ENCODE measurements around the gene CDK18.
A peak's percentile ranks its signal among the peaks of the same experiment; 100 is the strongest.
"Not testable (repeated sequence)": the region's sequence is repeated elsewhere in the genome, so short reads cannot be mapped to it uniquely, and the experiment has no call there.

CDK18 gene

DNA sequence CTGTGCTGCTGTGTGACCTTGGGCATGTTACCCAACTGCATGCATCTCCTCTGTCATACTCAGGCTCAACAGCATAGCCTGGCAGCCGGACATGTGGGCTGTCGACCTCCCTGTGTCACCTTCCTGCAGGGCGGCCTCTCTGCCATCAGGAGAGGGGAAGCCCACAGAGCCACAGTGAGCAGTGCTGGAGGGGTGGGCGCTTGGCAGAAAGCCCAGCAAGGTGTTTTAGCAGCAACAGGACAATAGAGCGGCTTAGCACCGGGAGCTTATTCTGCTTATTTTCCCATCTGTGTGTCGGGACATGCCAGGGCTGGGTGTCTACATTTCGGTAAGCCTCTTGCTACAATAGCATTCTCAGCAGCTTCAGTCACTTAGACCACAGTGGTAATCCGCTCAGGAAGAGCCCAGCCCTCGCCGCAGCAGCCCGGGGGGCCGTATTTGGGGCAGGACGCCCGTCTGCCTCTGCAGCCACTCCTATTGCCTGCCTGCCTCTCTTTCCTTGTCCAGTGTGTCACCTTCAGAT is 22.8 kb upstream of the CDK18 start:
- DNase-seq = no peak

DNA sequence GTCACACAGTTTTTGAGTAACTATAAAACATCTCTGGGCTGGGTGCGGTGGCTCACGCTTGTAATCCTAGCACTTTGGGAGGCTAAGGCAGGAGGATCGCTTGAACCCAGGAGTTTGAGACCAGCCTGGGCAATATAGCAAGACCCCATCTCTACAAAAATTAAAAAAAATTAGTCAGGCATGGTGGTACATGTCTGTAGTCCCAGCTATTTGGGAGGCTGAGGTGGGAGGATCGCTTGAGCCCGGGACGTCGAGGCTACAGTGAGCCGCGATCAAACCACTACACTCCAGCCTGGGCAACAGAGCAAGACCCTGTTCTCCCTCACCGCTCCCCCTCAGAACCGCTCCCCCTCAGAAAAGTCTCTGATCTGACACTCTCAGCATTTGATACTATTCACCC is 21.9 kb upstream of the CDK18 start:
- not testable (repeated sequence) for DNase-seq

DNA sequence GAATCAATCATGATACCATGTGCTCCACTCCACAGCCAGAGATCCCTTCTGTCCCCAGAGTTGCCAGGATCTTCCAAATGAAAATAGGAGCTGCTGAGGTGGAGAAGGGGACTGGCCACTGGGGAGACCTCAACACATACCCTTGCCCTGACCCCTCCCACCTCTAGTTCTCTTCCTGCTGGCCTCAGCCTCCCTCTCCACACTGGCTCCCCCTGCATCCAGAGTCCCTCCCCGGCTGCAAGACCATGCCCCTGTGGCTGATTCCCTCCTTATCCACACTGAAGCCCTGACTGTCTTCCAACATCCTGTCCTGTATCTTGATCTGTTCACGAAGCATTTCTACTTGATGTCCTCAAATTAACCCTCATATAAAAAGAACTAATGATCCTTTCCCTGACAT is 21.1 kb upstream of the CDK18 start:
- DNase-seq = no peak

- DNase-seq = peak; percentile 61
These were observed 19.2 kb upstream of the CDK18 start for GRCh38 chr1:205484985-205485967.

DNA sequence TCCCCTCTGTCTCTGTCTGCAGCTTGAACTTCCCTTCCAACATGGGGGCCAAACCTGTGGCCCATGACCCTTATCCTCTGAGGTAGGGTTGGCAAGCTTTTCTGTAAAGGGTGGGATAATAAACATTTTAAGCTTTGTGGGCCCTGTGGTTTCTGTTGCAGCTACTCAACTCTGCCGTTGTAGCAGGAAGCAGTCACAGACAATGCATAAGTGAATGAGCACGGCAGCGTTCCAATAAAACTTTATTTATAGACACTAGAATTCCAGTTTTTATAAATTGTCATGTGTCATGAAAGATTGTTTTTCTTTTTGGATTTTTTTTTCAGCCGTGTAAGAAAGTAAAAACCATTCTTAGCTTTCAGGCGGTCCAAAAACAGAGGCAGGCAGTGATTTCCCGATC is 18.2 kb upstream of the CDK18 start:
- no peak for DNase-seq

DNA sequence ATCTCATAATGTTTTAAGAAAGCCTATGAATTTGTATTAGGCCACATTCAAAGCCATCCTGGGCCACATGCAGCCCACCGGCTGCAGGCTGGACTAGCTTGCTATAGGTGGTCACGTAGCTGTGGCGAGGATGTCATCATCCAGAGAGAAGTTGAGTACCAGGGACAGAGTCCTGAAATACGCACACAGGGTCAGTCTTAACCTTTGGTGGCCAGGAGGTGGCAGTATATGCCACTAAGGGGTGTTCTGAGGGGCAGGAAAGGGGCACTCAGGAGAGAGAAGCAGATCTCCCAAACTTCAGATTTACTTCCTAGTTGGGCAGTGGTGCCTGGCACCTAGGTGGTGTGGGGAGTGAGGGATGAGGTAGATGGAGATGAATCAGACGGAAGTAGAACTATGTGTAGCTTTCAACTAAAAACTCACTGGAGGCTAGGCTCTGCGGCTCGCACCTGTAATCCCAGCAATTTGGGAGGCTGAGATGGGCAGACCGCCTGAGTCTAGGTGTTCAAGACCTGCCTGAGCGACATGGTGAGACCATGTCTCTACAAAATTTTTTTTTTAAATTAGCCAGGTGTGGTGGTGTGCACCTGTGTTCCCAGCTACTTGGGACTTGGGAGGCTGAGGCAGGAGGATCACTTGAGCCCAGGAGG is 16.3 kb upstream of the CDK18 start:
- DNase-seq = peak; percentile 45

- no peak for DNase-seq
These were observed 12.7 kb upstream of the CDK18 start for GRCh38 chr1:205491794-205492193.

- DNase-seq = peak; percentile 18
These were observed 12.2 kb upstream of the CDK18 start for GRCh38 chr1:205492201-205492667.

GRCh38 chr1:205492774-205493173 is 11.7 kb upstream of the CDK18 start:
- DNase-seq = no peak

DNA sequence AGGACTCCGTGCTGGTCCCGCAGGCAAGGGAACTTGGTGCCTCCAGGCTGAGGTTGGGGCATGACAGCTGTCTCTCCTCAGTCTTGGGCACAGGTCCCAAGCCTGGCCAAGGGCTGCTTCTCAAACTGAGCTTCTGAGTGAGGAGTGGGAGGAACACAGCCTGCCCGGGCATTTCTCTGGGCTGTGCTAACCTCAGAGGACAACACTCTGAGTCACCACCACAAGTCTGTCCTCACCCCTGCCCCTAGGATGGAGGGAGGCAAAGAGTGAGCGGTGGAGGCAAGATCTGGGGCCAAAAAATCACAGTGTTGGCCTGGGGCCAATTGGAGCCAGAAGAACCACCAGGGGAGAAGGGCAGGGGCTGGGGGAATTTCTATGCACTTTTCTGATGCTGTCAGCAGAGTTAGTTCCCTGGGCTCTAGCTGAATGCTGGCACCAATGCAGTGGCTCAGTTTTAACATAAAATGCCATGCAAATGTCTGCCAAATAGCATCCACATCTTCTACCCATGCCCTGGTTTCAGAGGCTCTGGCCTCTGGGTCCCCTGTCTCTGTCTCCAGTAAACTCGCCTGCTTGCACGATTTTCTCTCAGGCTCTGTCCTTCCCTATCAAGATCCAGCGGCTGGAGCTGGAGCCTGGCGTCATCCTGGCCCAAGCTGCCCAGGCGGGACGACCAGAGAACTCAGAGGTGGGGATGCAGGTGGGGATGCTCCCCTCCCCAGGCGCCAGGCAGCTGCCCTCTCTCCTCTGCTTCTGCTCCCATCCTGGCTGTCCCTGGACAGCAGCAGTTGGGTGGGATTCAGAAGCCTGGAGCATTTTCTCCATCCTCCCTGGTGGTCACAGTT is 11.0 kb upstream of the CDK18 start:
- DNase-seq = no peak

GRCh38 chr1:205494115-205494514 is 10.4 kb upstream of the CDK18 start:
- no peak for DNase-seq

GRCh38 chr1:205495237-205495823 is 9.1 kb upstream of the CDK18 start:
- no peak for DNase-seq

- no peak for DNase-seq
These were observed 7.8 kb upstream of the CDK18 start for GRCh38 chr1:205496661-205497060.

- no peak for DNase-seq
These were observed 7.1 kb upstream of the CDK18 start for GRCh38 chr1:205497351-205497750.

- DNase-seq = no peak
These were observed 4.7 kb upstream of the CDK18 start for GRCh38 chr1:205499789-205500188.

DNA sequence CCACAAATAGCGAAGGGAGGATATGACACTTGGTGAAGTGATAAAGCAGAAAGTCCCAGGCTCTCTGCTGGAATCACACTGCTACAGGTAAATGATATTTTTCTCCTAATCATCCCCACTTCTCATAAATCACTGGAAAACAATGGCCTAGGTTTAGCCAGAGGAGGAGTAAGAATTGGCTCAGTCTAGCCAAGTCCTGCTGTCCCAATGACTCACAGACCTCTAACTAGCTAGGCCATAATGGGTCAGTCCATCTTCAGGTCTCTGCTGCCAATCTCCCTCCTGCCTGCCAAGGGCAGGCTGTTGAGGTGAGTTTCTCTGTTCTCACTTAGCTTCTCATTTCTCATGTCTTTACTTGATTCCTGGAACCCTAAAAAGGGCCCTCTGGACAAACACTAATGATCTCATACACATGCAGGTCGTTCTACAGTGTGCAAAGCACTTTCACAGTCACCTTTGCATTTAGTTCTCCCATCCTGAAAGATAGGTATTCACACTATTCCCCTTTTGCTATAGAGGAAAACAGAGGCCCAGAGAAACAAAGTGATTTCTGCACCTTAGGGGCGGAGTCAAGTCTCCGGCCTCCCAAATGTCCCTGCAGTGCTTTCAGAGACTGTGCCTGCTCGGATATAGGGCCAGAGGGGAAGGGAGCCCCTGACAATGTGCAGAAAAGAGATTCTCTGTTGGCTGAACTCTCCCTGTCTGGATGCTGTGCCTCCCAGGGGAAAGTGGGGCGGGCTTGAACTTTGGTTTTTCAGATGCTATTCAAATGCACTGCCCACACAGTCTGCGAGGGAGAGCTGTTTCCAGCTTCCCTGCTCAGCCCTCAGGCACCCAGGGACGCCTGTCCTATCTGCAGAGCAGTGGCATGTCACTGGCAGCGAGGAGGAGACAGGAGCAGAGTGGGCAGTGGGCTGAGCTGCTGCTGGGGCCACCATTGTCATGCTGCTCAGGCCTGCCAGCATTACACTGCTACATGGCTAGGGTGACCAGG is 3.9 kb upstream of the CDK18 start:
- DNase-seq = no peak

- no peak for DNase-seq
These were observed 2.2 kb upstream of the CDK18 start for GRCh38 chr1:205502111-205502810.

DNA sequence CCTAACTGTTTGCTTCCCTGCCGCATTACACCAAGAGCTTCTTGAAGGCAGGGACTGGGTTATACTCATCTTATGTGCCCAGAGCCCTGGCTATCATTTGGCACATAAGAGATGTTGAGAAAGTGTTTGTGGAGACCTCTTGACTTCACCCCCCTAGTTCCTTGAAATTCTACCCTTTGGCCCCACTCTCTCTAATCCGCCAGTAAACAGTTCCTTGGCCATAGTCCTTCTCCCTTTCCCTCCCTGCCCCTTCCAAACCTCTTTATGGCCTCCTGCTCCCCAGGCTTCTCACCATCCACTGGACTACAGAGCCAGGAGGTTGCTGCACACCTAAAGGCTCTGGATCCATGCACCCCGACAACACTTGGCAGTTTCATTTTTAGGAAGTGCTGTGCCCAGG is 1.5 kb upstream of the CDK18 start:
- DNase-seq = no peak

DNA sequence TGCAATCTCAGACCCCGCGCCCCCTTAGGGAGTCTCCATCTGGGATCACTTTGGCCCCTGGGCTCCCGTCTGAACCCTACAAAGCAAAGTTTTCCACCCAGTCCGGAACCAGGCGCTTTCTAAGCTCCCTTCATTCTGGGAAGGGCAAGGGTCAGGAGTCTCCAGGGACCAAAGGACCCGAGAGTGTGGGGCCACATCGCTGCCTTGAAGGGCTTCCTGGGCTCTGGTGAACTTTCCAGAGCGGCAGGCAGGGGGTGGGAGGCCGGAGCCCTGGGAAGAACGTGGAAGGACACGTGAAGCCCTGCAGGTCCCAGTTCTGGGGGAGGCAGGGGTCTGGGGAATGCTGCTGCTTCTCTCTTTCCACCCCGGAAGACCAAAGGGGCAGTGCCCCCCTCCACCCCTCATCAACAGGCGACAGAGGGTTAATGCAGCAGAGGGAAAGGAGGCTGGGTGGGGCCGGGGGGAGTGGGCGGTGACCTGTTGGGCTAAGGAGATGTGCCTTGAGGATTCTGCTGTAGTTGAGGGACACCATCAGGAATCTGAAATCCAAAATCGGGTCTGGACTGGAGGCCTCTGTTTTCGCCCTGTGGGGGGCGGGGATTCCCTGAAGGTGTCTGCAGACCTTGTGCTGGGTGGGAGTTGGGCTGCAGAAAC is 734 bp downstream of the CDK18 start:
- DNase-seq = no peak

DNA sequence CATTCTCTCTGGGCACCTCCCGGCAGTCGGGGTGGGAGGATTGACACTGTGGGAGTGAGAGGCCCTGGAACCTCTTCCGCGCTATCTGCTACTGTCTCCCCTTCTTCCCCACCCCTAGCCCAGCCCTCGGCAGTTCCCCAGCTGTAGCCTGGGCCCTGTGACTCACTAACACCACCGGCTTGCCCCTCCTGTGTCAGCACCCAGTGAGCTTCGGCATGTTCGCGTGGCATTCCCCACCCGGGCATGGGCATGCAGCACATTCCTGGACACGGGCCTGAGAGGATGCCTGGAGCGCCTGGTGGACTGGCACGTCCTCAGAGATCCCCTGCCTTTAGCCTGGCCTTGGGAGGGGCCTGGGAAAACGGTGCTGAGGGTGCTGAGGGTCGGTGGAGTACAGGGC is 1.3 kb downstream of the CDK18 start:
- DNase-seq = no peak
